AML-193 (cell line): ENCODE measurements around the gene SH3RF1.
"Not testable (repeated sequence)": the region's sequence is repeated elsewhere in the genome, so short reads cannot be mapped to it uniquely, and the experiment has no call there.

Source experiments
- DNase-seq, 2 experiments: peaks; one replicate each; lab custom pipeline; 2025; lab: John Stamatoyannopoulos, UW

The SH3RF1 gene

GRCh38 chr4:169200361-169201030 lies 70.3 kb downstream of the SH3RF1 start:
- no peak for DNase-seq

DNA sequence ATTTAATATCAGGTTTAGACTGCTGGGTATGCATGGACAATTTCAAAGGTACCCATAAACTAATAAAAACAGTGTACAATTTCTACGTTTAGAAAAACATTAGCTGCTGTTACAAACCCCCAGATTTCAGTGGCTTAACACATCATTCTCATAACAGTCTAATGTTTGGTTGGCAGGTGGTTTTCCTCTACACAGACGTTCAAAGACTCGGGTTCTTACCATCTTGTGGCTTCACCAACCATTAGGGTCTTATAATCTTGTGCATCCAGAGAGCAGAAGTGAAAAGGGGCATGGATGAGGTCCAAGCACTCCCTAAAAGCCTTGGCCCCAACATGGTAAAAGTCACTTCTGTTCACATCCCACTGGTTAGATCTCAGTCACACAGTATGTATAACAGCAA lies 71.6 kb downstream of the SH3RF1 start:
- DNase-seq, result no peak

- DNase-seq, result no peak
Measured at GRCh38 chr4:169198167-169198566, 72.6 kb downstream of the SH3RF1 start.

DNA sequence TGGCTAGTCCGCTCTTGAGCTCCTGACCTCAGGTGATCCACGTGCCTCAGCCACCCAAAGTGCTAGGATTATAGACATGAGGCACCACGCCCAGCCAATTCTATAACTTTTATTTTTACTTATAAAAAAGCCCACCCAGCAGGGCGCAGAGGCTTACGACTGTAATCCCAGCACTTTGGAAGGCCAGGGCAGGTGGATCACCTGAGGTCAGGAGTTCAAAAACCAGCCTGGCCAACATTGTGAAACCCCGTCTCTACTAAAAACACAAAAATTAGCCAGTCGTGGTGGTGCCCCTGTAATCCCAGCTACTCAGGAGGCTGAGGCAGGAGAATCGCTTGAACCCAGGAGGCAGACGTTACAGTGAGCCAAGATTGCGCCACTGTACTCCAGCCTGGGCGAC lies 73.5 kb downstream of the SH3RF1 start:
- not testable (repeated sequence) for DNase-seq

- DNase-seq, result no peak
Measured at GRCh38 chr4:169195032-169195431, 75.7 kb downstream of the SH3RF1 start.

GRCh38 chr4:169189968-169190367 lies 80.8 kb downstream of the SH3RF1 start:
- not testable (repeated sequence) for DNase-seq

DNA sequence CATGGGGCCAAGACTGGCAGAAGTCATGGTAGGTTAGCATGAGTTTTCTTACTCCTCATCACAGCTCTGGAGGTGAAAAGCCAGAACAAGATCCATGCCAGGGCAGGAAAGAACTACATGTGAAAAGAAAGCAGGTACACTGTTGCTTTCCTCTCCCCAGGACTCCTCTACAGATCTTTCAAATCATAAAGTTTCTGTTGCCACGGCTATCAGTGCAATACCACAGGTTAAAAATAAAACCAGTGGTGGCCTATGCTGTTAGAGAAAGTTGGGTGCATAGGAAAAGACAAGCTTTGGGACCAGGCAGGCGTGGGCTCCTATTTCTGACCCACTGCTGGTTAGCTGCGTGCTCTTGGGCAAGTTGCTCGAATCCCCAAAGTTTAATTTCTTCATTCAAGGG lies 81.4 kb downstream of the SH3RF1 start:
- no peak for DNase-seq

- DNase-seq, result no peak
Measured at GRCh38 chr4:169188204-169188603, 82.6 kb downstream of the SH3RF1 start.

DNA sequence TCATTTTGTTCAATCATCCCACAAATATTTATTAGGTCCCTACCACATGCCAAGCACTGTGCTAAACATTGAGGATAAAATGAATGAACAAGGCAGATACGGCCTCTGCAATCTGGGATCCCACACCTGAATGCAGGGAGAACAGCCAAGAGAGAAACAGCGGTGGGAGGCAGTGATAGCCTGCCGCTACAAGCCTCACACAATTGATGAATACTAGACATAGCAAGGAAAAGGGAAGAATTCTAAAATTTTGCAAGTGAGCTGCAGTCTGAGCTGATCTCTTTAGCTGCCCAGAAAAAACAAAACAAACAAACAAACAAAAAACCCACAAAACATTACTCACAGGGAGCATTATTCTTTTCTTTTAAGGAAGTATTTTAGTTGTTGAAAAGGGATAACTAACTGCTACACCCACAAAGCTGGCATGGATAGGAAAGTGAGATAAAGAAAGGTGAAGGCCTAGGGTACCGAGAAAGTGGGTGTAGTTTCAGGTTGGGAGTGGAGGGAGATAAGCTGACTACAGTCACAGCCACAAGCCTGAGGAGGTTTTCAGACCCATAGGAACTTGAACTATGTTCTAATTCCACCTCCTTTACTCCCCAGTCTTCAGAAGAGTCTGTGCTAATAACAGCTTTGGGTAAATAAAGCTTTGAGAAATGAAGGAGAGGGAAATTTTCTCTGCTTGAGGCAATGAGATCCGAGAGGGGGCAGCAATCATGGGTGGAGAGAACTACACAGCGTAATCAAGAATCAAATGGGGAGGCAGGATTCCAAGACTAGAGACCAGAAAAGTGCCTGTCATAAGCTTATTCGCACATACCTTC lies 85.4 kb downstream of the SH3RF1 start:
- DNase-seq, result no peak

GRCh38 chr4:169184686-169185085 lies 86.1 kb downstream of the SH3RF1 start:
- no peak for DNase-seq

- no peak for DNase-seq
Measured at GRCh38 chr4:169184236-169184635, 86.5 kb downstream of the SH3RF1 start.

DNA sequence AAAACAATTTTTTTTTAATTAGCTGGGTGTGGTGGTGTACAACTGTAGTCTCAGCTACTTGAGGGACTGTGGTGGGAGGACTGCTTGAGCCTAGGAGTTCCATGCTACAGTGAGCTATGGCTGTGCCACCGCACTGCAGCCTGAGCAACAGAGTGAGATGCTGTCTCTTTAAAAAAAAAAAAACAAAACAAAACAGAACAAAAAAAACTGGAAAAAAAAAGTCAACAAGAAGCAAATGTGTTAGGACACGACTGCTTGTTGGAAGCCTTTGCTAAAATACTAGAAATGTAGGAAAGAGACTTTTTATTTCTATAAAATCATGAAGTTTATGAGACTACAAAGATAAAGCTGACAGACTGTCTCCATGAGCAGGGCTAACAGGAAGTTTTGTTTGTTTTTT lies 87.2 kb downstream of the SH3RF1 start:
- DNase-seq, result no peak

GRCh38 chr4:169179609-169180521 lies 90.9 kb downstream of the SH3RF1 start:
- no peak for DNase-seq

GRCh38 chr4:169178092-169178491 lies 92.7 kb downstream of the SH3RF1 start:
- not testable (repeated sequence) for DNase-seq

GRCh38 chr4:169175476-169175875 lies 95.3 kb downstream of the SH3RF1 start:
- DNase-seq, result no peak

DNA sequence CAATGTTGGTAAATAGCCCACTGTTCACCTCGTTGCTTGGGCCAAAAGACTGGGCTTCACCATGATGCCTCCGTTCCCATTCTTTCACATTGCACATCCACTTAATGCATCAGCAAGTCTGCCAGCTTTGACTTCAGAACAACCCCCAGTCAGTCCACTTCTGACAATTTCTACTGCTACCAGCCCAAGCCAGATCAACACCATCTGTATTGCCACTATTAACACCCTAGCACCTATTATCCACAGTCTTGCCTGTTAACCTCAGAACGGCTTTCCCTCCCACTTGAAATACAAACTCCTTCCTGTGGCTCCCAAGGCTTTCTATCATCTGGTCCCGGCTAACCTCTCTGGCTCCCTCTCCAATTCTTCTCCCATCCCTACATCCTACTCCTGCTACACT lies 95.7 kb downstream of the SH3RF1 start:
- DNase-seq, result no peak

DNA sequence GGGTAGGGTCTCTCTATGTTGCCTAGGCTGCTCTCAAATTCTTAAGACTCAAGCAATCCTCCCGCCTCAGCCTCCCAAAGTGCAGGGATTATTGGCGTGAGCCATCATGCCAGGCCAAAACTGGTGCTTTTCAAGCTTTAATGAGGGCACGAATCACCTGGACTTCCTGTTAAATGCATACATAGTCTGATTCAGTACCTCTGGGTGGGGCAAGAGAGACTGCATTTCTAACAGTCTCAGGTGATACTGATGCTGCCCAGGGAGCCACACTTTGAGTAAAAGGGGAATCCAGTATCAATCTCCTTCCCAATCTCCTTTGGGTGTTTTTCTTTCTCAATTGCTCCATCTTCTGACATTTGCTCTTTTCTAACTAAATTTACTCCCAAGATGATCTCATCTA lies 96.5 kb downstream of the SH3RF1 start:
- no peak for DNase-seq

GRCh38 chr4:169167957-169168858 lies 102.5 kb downstream of the SH3RF1 start:
- no peak for DNase-seq

GRCh38 chr4:169164669-169165415 lies 105.9 kb downstream of the SH3RF1 start:
- DNase-seq, result no peak

DNA sequence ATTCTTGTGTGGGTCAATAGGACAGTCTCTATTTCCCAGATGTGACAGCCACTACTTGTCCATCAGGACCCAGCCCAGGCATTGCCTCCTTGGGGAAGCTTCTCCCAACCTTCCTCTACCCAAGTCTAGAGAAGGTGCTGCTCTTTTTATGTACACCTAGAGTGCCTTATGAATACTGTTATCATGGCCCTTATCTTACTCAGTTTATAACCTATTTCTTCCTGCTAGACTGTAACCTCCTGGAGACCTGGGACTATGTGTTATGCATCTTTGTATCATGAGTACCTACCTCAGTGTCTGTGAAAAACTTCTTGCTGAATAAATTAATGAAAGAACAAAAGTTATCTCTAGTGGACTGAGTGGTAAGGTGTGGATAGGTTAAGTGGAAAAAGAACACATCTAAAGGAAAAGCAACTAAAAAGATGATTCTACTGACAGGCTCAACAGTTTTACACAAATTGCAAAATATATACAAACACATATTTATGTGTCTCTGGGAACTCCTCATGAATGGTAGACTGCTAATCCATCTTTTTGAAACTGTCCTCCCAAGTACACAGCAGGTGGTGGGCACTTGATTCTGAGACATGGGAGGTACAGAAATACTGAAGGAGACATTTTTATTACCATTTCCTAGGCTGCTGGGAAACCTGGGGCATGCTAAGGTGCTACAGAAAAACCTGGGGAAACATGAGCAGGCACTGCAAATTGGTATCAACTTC lies 106.6 kb downstream of the SH3RF1 start:
- no peak for DNase-seq
